Stimulated activated CD4-positive, alpha-beta T cell treated with anti-CD3 and anti-CD28 coated beads, Interleukin-15, amount 100 ng/mL, for 24 hours (primary cell): ENCODE measurements around the gene CREBRF.
"Not testable (repeated sequence)": the region's sequence is repeated elsewhere in the genome, so short reads cannot be mapped to it uniquely, and the experiment has no call there.

Experiments
- DNase-seq: peaks from one replicate; pipeline ENCODE4 v3.0.0-alpha.2; 2020

CREBRF gene

DNA sequence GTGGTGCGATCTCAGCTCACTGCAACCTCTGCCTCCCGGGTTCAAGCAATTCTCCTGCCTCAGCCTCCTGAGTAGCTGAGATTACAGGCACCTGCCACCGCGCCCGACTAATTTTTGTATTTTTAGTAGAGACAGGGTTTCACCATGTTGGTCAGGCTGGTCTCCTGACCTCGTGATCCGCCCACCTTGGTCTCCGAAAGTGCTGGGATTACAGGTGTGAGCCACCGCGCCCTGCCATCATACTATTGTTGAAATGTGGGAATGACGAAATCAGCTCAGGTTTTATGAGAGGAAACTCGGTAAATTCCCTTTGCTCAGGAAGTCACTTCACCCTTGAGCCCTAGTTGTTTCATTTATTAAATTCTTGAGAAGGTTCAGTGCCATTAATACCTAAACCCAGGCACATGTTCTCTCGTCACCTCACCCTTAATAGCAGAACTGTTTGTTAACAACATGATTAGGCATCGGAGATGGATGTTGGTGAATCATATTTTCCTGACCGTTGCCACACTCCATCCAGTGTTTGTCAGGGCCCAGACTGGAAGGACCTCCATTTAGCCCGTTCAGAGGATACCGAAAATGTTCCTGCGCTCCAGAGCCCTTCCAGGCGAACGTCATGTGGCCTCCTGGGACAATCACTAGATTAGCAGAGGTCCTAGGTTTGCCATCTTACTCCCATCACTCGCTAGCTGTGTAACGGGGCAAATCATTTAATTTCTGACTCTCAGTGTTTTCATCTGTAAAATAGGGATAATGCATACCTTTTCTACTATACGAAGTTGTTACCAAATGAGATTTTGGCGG lies 20.0 kb upstream of the CREBRF start:
- DNase-seq: peak; percentile 64

- no peak for DNase-seq
These were observed 17.0 kb upstream of the CREBRF start for GRCh38 chr5:173039188-173039587.

DNA sequence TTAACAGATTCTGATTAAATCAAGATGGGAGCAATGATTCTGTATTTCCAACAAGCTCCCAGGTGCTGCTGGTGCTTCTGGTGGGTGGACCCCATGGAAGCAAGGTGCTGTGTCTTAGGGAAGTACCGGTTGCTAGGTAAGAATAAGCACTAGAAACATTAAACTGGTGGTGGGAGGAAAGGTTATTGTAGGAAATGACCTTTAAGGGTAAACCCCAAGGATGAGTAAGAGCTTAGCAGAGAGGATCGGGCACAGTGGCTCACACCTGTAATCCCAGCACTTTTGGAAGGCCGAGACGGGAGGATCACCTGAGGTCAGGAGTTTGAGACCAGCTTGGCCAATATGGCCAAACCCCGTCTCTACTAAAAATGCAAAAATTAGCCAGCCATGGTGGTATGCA lies 16.2 kb upstream of the CREBRF start:
- DNase-seq: no peak

DNA sequence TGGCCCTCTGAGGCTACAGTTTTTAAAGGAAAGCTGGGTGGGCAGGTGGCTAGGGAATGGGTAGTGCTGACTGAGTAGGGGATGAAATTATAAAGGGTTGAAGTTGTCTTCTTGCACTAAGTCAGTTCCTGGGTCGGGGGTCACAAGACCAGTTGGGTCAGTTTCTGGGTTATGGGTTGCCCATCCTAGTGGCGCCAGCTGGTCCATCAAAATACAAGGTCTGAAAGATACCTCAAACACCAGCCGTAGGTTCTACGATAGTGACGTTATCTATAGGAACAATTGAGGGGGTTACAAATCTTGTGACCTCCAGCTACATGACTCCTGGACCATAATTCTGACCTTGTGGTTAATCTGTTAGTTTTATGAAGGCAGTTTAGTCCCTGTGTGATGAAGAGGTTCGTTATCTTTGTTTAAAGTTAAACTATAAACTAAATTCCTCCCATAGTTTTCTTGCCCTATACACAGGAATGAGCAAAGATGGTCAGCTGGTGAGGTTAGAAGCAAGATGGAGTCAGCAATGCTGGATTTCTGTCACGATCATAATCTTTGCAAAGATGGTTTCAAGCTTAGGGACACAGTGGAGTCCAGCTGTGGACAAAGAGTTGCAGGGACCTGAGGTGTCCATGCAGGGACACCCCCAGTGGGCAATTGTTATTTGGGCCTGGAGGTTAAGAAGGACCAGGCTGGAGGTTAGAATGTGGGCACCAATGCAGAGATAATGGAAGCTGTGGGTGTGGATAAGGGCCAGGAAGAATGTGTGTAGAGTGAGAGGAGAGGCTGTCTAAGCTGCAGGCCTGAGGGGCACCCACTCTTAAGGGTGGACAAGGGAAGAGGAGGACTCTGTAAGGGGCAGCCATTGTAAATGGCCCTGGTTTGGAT lies 14.0 kb upstream of the CREBRF start:
- DNase-seq: no peak

DNA sequence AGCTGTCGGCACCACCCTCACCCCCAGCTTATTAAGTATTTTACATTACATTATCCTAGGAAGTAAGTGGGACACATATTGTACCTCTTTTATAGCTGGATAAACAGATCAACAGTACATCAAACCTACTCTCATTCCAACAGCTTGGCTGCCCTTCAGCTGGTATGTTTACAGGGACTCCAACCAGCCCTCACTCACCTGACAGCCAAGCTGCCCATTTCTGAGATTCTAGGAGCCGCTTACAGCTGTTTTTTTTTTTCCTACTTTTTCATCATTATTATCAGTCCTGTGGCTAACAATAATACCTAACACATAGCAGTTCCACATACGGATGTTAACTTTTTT lies 13.4 kb upstream of the CREBRF start:
- DNase-seq: no peak

- no peak for DNase-seq
These were observed 10.7 kb upstream of the CREBRF start for GRCh38 chr5:173045474-173045873.

GRCh38 chr5:173047096-173047837 lies 8.9 kb upstream of the CREBRF start:
- not testable (repeated sequence) for DNase-seq

DNA sequence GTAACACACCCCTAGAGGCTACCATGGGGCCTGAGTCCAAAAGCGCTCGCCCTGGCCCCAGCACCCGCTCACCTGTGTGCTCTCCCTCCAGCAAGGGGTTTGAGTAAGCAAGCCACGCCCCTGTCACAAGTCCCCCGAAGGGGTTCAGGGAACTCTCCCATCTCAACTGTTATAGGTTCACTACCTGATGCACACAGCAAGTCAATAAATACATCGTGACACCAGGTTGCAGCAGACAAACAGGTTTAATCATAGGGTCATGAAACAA lies 8.4 kb upstream of the CREBRF start:
- DNase-seq: no peak

DNA sequence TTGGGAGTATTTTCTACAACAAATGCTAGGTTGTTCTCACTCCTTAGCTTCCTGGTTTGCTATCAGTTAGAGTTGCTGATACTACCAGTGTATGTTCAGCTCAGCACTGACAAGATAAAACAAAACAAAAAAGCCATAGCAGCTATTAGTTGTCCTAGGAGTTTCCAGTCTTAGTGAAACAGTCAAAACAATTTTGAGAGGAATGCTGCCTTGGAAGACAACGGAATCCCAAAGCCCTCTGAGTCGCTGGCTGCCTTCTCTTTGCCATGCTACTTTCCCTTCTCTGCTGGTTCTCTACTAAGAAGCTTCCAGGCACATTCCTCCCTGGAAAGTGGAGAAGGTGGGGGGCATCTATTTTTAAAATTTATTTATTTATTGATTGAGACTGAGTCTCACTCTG lies 5.4 kb upstream of the CREBRF start:
- no peak for DNase-seq

DNA sequence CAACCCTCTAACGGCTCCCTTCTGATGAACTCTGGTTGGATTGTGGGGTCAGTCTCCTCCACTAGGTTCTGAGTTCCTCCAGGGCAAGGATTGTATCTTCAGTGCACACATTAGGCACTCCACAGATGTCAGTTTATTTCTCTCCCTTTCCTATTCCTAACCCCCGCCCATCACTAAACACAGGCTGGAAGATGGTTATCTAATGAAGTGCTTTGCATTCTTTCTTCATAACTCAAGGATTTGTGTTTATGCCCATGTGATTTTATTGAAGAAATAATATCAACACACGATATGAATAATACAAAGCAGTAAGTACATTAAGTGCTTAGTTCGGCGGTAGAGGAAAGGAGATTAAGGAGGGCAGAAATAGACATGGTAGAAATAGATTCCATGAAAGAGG lies 4.4 kb upstream of the CREBRF start:
- DNase-seq: no peak

DNA sequence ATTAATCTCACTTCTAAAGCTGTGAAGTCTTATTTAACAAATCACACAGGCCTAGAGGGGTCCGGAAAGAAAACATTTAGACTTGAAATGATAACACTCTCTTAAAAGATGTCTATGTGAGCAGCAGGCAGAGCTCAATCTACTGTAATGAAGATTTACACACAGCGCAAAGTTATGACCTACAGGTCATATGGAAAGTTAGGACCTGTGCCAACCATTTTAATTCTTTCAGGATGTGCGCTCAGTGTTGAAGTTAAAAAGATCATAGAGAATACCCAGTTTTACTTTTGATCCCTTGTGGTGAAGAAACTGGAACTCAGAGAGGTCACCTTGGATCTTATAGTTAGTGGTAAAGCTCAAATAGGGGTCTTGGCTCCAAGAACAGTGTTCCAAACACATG lies 3.1 kb upstream of the CREBRF start:
- no peak for DNase-seq

- DNase-seq: no peak
These were observed 970 bp upstream of the CREBRF start for GRCh38 chr5:173055042-173055721.

- no peak for DNase-seq
These were observed 500 bp upstream of the CREBRF start for GRCh38 chr5:173055722-173055982.

DNA sequence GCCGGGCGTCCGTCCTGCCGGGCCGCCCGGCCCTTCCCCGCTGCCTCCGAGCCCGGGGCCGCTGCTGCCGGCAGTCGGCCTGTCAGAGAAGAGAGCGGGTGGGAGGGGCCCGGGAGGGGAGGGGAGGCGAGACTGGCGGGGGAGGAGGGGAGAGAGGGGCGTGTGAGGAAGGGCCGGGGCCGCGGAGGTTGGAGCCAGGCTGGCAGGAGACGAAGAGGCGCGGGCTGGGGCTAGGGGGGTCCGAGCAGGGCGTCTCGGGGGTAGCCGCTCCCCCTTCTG lies 570 bp downstream of the CREBRF start:
- DNase-seq: peak; percentile 88

DNA sequence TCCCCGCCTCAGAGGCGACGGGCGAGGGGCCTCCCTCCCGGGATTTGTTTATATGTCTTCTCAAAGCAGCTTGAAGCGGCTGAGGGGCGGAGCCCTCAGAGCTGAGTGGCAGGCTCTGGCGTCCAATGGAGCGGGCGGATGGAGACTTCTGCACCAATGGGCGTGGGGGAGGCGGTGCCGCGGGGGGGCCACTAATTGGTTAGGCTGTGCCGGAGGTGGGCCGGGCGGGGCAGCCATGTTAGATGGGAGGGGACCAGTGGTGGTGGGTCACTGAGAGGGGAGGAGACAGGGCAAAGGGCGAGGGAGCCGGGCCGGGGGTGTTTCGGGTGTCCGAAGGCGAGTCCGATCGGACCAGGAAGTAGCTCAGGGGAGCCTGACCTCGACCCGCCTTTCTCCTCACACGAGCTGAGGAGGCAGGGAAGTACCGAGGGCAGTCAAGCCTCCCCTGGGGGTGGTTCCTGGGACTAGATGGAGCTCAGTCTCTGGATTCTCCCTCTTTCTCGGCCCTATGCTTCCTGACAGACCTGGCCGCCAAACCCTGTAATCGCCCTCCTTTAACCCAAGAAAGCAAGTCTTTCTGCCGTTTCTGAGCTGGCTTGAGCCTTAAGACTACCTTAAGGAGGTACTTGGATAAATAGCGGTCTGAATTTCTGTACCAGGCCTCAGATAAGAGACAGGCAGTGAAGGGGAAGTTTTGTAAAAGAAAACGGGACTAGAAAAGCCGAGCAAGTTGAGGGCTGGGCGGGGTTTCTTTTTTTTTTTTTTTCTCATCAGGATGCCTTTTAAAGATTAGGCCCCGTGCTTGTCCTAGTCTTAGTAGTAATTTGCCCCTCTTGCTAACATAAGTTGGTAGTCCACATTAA lies 1.1 kb downstream of the CREBRF start:
- DNase-seq: peak; percentile 100

- DNase-seq: no peak
These were observed 6.0 kb downstream of the CREBRF start for GRCh38 chr5:173062141-173062540.

- no peak for DNase-seq
These were observed 9.0 kb downstream of the CREBRF start for GRCh38 chr5:173065155-173065554.

DNA sequence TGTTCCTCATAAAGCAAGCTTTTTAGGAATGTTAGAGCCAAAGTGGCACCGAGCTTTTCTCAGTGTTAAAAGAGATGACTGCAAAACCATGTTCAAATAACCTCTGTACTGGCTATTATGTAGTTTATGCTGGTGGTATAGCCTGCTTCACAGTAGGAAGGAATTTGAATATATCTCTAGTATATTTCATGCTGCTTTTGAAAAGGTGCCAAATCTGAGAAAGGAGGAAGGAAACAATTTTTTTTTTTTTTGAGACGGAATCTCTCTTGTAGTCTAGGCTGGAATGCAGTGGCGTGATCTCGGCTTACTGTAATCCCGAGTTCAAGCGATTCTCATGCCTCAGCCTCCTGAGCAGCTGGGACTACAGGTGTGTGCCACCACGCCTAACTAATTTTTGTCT lies 13.5 kb downstream of the CREBRF start:
- DNase-seq: no peak

DNA sequence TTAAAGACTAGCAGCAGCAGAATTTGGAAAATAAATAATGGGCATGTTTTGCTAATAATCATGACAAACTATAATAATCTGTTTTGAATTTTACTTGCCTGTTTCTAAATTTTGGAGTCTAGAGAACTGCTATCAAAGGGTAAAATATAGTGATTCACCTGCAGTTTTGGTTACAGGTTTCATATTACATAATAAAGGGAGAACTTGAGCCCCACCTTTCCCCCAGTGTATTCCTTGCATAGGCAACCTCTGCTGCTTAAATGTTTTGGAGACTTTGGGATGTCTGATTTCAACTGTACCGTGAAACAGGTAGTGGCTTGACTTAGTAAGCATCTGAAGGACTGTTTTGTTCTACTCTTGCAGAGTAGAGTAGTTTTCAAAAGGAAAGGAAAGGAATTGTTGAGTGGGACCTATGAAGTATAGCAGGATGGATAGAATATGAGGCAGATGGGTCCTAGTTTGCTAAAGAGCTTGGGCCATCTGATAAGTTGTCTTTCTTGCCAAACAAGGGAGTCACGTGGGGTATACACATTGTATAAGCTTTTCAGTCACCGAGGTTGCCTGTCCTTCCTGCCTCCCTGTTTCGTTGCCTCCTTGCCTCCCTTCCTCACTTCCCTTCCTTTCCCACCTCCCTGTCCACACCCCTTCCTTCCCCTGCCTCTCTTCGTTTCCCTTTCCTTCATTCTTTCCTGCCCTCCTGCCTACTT lies 19.1 kb downstream of the CREBRF start:
- DNase-seq: no peak

- no peak for DNase-seq
These were observed 19.8 kb downstream of the CREBRF start for GRCh38 chr5:173075970-173076369.

DNA sequence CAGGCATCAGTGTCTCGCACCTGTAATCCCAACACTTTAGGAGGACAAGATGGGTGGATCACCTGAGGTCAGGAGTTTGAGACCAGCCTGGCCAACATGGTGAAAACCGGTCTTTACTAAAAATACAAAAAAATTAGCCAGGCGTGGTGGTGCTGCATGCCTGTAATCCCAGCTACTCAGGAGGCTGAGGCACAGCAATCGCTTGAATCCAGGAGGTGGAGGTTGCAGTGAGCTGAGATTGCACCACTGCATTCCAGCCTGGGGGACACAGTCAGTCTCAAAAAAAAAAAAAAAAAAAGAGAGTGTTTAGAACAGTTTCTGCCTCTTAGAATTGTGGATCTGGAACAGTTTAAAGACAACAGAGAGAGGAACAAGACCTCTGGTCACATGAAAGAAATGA lies 20.3 kb downstream of the CREBRF start:
- not testable (repeated sequence) for DNase-seq

DNA sequence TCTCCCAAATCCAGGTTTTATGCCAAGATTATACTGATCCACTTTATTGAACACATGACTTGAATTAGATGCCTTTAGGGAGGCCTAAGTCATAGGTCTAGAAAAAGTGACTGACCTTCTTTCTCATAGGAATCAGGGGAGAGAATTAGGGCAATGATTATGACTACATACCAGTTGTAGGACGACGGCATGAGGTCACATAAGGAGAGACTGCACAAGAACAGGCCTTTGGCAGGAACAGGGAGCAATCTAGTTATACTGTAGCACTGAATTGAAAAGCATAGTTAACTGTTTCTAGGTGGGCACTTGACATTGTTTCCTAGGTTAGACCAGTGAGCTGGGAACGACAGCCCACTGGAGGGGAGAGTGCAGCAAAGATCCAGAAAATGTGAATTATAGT lies 22.7 kb downstream of the CREBRF start:
- DNase-seq: no peak
